Measurements from ENCODE around the gene DIMT1. TPM values are rescaled to one million over a fixed set of nuclear protein-coding genes. Genes with fewer than 3 reads are reported as not detected.

The DIMT1 gene
- 28.5 and 35.3 TPM in 2 replicates for total RNA-seq
- polyA plus RNA-seq (2012), result 25.6 TPM

DNA sequence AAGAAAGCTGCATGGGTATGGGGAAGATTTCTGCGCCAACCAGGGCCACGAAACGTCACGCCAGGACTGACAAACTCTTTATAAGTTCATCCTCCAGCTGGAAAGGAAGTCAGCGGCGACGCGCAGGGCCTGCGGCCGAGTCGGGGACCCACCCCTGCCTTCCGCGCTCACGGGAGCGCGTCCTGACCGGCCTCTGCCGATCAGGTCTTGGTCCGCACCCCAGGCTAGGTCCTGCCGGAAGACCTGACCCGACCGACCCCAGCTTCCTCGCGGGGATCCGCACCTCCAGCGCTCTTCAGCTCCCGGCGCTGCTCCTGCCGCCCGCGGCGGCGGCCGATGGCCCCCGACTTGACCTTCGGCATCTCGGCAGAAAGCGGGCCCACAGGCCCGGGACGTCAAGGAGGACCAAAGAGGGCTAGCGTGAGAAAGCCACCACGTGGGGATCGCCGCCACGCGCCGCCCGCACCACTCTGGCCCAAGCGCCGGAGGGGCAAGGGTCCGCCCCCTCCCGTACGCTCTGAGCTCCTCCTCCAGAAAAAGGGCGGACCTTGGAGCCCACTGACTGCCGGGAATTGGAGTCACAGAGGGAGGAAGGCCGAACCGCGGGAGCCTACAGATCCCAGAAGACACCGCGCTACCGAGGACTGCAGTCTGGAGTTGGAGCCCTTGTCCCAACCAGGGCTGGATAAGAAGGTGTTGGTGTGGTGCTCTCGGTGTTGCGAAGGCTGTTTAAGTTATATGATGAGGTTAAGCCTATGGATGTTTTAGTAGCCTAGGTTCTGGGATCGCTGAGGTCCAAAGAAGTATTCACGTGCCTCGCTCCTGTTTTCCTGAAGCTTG, at the start of gene DIMT1:
Gene DIMT1, minus strand, starts transcription at position 495 of the 840 bp plus-strand sequence. Its CDS starts 133 bp downstream, at position 362.
- DNase-seq (ENCODE audit: low read depth), result peak; percentile 99

GRCh38 chr5:62450259-62450658, 46.6 kb upstream of the DIMT1 start:
- no peak for DNase-seq (ENCODE audit: low read depth)

- no peak for DNase-seq (ENCODE audit: low read depth)
These were observed 44.8 kb upstream of the DIMT1 start for GRCh38 chr5:62448528-62448927.

DNA sequence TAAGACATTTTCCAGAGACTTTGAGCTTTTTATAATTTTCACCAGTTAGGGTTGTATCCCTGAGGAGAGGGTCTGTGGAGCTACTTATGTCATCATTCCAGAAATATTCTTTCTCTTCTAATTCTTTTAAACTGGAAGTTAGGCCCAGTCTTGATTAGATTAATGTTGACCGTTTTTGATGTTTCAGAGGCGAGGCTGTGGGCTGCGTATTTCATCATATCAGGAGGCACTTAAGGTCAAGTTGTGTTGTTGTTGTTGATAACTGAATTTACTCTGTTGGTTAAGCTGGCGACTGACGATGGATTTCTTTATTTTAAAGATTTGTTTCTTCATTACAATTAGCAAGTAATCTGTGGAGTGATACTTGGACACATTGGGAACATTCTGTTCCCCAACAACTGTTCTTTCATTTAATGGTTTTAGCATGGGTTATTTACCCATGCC, 28.9 kb upstream of the DIMT1 start:
- DNase-seq (ENCODE audit: low read depth), result peak; percentile 13

DNA sequence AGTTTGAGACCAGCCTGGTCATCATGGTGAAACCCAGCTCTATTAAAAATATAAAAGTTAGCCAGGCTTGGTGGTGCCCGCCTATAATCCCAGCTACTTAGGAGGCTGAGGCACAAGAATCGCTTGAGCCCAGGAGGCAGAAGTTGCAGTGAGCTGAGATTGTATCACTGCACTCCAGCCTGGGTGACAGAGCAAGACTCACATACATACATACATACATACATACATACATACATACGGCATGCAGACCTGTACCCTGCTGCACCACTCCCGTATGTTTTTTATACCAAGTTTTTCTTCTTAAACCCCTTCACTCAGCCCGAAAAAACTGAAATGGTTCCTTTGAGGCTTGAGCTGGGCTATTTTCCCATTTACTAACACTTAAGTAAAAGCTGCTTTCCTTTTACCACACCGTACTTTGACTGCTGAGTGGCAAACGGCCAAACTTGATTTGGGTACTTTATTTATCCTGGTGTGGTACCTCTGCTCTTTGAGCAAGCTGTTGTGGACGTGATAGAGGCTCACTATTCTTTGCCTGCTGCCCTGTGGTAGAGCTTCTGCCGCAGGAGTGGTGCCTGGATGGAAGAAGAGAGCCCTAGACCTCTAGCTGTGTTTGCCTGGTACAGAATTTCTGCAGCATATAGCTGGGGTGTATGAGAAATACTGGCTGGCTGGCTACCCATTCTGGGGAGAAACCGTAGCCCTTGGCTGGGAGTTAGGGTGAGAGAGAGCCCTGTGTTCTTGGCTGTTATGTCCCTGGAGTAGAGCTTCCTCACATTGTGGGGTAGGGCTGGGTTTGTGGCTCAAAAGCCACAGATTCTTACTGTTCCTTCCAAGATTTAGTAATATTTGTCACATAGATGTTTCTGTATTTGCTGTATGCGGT, 28.3 kb upstream of the DIMT1 start:
- DNase-seq (ENCODE audit: low read depth), result peak; percentile 40

DNA sequence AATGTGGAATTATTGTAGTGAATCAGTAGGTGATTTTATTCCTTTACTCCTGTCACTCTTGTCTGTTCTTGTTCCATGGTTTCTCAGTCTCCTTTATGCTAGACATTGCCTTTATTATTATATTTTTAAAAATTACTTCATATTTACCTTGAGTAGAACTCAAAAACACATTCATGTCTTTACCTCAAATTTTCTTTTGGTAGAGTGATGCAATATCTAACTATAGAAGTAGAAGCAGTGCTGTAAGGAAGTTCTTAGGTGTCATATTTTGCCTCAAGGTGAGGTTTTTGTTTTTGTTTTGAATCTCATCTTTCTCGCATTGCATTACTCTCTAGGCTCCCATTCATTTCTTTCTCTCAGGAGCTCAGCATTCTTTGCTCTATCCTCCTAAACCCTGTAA, 21.1 kb upstream of the DIMT1 start:
- DNase-seq (ENCODE audit: low read depth), result no peak

- no peak for DNase-seq (ENCODE audit: low read depth)
These were observed 17.7 kb upstream of the DIMT1 start for GRCh38 chr5:62421414-62421813.

GRCh38 chr5:62419609-62420008, 15.9 kb upstream of the DIMT1 start:
- DNase-seq (ENCODE audit: low read depth), result no peak

DNA sequence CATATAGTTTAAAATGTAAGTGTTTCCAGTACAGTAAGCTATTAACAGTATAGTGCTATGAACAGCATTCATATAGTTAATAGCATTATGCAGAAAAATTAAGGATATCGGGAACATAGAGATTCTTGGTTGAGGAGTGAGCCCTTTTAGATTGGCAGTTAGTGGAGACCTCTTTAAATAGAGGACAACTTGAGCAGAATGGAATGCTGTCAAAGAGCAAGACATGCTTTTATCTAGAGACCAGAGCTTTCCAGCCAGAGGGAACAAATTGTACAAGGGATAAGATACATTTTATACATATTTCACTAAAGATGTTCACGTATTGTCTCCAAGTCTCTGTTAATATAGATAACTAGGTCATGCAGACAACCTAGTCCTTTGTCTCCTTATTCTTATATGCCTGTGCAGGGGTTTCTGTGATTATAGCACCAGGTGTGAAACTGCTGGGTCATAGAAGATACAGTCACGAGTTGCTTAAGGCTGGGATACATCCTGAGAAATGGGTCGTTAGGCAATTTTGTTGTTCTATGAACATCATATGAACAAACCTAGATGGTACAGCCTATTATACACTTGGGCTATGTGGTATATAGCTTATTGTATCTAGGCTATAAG, 14.9 kb upstream of the DIMT1 start:
- no peak for DNase-seq (ENCODE audit: low read depth)

DNA sequence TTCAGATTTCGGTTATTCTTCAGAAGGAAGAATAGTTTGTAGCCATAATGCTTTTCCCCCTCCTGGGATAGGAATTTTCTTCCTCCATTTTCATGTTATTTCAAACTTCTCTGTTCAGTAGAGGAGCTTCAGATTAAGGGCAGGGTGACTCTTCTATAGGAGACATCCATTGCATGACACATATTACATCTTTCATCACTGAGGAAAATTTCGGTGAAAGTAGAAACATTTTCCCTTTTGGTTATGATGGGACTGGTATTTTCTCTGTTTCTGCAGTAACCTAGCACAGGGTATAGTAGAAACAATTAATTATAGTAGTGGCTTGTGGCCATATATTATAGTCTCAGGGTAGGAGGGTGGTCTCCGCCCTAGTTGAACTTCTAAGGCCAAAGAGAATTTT, 10.0 kb upstream of the DIMT1 start:
- DNase-seq (ENCODE audit: low read depth), result no peak

DNA sequence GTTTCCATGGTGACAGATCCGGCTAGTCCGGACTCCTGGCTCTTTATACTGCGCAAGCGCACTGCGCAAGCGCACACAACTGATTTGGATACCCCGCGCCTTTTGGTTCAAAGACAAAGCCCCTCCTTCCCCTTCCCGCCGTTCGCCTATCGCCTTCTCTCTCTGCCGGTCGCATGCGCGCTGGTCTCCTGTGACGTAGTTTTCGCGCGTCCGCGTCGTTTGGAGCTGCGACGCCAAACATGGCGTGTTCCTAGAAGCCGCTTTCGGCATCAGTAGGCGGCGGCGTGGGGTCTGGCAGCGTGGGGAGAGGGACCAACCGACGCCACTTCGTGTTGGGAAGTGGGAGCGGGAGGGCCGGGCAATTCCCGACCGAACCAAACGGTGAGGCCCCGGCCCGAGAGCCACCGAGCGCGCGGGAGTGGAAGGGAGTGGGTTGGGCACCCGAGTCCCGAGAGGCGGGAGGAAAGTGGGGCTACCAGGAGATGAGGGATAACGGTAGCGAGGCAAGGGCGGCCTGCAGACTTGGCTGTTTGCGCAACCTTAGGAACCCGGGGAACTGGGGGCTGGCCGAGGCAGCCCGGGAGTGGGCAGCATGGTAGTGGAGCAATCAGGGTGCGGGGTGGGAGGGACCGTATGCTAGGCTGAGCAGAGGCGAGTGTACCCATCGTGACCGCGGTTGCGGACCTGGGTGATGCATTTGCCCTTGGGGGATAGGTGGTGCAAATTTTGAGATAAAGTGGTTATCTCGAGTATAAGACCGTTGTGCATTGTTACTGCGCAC, 9.0 kb upstream of the DIMT1 start, which contains the start of gene IPO11:
Gene IPO11, plus strand, starts transcription at position 215 of the 781 bp plus-strand sequence. CDS start 24,517 bp downstream, outside the sequence.
- DNase-seq (ENCODE audit: low read depth), result peak; percentile 99

GRCh38 chr5:62395210-62395950, 8.3 kb downstream of the DIMT1 start:
- no peak for DNase-seq (ENCODE audit: low read depth)

GRCh38 chr5:62386824-62387223, 16.9 kb downstream of the DIMT1 start:
- DNase-seq (ENCODE audit: low read depth), result no peak

- DNase-seq (ENCODE audit: low read depth), result no peak
These were observed 17.8 kb downstream of the DIMT1 start for GRCh38 chr5:62385816-62386400.

DNA sequence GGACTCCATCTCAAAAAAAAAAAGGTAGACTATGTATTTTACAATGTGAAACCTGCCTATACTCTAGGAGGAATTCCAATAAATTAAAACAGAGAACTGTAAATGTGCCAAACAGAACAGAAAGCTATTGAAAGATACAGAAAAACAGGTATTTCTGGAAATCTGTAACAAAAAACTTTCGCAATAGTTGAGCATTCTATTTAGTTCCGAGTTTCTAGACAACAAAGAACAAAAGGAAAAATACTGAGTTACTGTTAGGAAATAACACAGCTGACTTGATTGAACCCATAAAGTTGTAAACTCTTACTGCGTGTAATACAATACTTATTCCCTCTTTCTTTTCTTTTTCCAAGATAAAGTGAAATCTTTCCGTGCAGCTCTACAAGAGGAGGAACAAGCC, 18.6 kb downstream of the DIMT1 start:
- DNase-seq (ENCODE audit: low read depth), result no peak

GRCh38 chr5:62376064-62376463, 27.6 kb downstream of the DIMT1 start:
- DNase-seq (ENCODE audit: low read depth), result no peak

DNA sequence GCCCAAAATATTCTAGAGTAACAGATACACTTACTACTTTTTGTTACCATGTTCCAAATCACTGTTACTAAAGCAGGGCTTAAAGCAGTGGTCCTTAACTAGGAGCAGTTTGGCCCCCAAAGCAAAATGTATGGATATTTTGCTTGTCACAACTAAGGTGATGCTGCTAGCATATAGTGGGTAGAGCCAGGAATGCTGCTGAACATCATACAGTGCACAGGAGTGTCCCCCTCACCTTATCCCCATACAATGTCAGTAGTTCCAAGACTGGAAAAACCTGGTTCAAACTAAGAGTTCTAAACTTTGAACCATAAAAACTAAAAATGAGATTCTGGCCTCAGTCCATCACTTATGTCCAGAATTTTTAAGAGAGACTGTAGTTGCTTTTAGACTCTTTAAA, 28.1 kb downstream of the DIMT1 start:
- DNase-seq (ENCODE audit: low read depth), result no peak

GRCh38 chr5:62374090-62374489, 29.6 kb downstream of the DIMT1 start:
- DNase-seq (ENCODE audit: low read depth), result no peak

DNA sequence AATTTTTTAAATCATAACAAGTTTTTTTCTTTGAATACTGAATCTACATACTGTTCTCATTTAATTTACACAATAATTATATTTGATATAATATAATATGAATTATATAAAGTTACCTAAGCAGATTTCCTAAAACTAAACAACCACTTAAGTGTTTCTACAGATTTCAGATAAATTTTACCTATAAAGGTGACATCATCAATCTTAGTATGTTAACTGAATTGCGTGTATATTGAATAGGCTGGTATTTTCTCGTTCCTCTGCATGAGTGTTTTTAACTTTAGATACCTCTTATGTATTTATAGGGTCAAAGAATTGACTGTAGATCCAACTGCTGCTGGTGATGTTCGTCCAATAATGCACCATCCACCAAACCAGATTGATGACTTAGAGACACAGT, 30.3 kb downstream of the DIMT1 start:
- DNase-seq (ENCODE audit: low read depth), result no peak

DNA sequence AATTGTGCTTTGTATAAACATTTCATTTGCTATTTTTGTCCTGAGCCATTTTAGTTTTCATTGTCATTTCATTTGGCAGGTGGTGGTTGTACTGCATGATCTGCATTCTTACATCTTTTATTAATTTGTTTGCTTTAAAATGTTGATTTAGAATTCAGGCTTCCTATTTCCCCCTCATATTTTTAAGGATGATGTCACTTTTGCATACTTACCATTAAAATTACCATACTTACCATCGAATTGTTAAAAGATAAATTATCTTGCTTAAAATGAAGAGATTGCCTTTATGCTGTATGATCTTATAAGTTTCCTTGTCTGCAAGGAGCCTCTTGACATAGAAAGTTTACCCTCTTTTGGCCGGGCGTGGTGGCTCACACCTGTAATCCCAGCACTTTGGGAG, 31.1 kb downstream of the DIMT1 start:
- no peak for DNase-seq (ENCODE audit: low read depth)
